VCaP (cell line): ENCODE results near the gene DNAJB14.

Experiments
- H3K27ac ChIP-seq: fragments of 450-650 bp; 2 replicates; pipeline ENCODE4 v1.5.1; 2017
- CTCF ChIP-seq: fragments of 450-650 bp; conservative IDR thresholded peaks from 2 replicates; pipeline ENCODE4 v1.5.1; 2017; ENCODE audit warnings: mild to moderate bottlenecking, moderate library complexity

The DNAJB14 gene

GRCh38 chr4:99949999-99950912 lies 3.8 kb upstream of the DNAJB14 start, which contains the start of gene H2AZ1:
TSS of gene H2AZ1 (minus strand) at chr4:99950275. CDS start at chr4:99950170, 105 bp downstream.
- no peak for TF ChIP-seq CTCF
- H3K27ac ChIP-seq: peak within 1 kb of the TSS; percentile 93

- peak overlapping the region; percentile 93 for H3K27ac ChIP-seq
- TF ChIP-seq CTCF: peak; percentile 93
These were observed 2.9 kb upstream of the DNAJB14 start for GRCh38 chr4:99949034-99949998.

GRCh38 chr4:99947608-99948007 lies 1.2 kb upstream of the DNAJB14 start:
- no peak for TF ChIP-seq CTCF
- peak overlapping the region; percentile 89 for H3K27ac ChIP-seq

GRCh38 chr4:99947190-99947578 lies 766 bp upstream of the DNAJB14 start:
- peak overlapping the region; percentile 89 for H3K27ac ChIP-seq
- TF ChIP-seq CTCF: no peak

- TF ChIP-seq CTCF: no peak
- peak overlapping the region; percentile 89 for H3K27ac ChIP-seq
These were observed 581 bp downstream of the DNAJB14 start for GRCh38 chr4:99945718-99946355.

- no peak for TF ChIP-seq CTCF
- H3K27ac ChIP-seq: no peak overlapping the region
These were observed 2.4 kb downstream of the DNAJB14 start for GRCh38 chr4:99943904-99944437.
